ENCODE data around the gene ADORA3. TPM values are rescaled to one million over a fixed set of nuclear protein-coding genes. Genes with fewer than 3 reads are reported as not detected.
"Not testable (repeated sequence)": the region's sequence is repeated elsewhere in the genome, so short reads cannot be mapped to it uniquely, and the experiment has no call there.

ADORA3 gene
- not detected in 2 replicates for total RNA-seq

- TF ChIP-seq, protein P1, sequence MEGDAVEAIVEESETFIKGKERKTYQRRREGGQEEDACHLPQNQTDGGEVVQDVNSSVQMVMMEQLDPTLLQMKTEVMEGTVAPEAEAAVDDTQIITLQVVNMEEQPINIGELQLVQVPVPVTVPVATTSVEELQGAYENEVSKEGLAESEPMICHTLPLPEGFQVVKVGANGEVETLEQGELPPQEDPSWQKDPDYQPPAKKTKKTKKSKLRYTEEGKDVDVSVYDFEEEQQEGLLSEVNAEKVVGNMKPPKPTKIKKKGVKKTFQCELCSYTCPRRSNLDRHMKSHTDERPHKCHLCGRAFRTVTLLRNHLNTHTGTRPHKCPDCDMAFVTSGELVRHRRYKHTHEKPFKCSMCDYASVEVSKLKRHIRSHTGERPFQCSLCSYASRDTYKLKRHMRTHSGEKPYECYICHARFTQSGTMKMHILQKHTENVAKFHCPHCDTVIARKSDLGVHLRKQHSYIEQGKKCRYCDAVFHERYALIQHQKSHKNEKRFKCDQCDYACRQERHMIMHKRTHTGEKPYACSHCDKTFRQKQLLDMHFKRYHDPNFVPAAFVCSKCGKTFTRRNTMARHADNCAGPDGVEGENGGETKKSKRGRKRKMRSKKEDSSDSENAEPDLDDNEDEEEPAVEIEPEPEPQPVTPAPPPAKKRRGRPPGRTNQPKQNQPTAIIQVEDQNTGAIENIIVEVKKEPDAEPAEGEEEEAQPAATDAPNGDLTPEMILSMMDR (IDR thresholded peaks at IDR 0.05; ENCODE audit: insufficient read depth, low read depth, low read length): no peak
- no peak within 1 kb of the TSS for H3K4me3 ChIP-seq (ENCODE audit: low read depth, low read length)
- DNase-seq (ENCODE audit: low read depth): no peak
These were observed at the start of gene ADORA3, which contains the start of gene TMIGD3 for GRCh38 chr1:111503585-111504060. ADORA3 (minus strand) TSS chr1:111503633; CDS start chr1:111503354, 279 bp downstream. TMIGD3 (minus strand) TSS chr1:111503633; CDS start chr1:111503354, 279 bp downstream.

DNA sequence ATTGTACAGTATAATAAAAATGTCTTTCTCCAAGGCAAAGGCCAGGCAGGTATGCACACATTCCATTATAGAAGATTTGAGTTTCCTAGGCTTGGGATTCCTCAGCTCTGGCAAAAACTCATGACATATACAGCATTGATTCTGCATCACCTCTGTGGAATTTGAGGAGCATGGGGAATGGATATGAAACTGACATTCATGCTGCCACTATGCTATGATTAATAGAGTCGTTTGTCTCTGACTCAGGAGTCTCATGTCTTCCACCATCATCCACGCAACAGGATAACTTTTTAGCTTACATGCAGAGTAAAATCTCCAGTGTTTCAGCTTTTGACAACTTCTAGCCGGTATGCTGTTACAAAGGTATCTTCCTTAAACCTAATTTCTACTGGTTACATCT, 49.8 kb upstream of the ADORA3 start:
- DNase-seq (ENCODE audit: low read depth): peak; percentile 81
- TF ChIP-seq, protein P1 (IDR thresholded peaks at IDR 0.05; ENCODE audit: insufficient read depth, low read depth, low read length): no peak
- no peak overlapping the region for H3K4me3 ChIP-seq (ENCODE audit: low read depth, low read length)

DNA sequence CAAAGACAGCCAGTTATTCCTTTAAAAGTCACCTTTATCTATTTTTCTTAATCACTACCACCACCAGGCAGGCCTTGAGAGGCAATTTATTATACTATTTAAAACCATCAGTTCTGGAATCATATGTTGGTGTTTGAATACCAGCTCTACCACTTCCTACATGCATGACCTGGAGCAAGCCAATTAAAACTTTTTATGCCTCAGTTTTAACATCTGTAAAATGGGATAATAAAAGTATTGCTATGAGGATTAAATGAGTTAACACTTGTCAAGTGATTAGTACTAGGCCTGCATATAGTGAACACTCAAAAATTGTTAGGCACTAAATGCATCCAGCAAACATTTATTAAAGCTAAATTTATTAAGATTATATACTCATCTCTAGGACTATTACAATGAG, 49.2 kb upstream of the ADORA3 start:
- DNase-seq (ENCODE audit: low read depth): no peak
- TF ChIP-seq, protein P1 (IDR thresholded peaks at IDR 0.05; ENCODE audit: insufficient read depth, low read depth, low read length): no peak
- H3K4me3 ChIP-seq (ENCODE audit: low read depth, low read length): no peak overlapping the region

DNA sequence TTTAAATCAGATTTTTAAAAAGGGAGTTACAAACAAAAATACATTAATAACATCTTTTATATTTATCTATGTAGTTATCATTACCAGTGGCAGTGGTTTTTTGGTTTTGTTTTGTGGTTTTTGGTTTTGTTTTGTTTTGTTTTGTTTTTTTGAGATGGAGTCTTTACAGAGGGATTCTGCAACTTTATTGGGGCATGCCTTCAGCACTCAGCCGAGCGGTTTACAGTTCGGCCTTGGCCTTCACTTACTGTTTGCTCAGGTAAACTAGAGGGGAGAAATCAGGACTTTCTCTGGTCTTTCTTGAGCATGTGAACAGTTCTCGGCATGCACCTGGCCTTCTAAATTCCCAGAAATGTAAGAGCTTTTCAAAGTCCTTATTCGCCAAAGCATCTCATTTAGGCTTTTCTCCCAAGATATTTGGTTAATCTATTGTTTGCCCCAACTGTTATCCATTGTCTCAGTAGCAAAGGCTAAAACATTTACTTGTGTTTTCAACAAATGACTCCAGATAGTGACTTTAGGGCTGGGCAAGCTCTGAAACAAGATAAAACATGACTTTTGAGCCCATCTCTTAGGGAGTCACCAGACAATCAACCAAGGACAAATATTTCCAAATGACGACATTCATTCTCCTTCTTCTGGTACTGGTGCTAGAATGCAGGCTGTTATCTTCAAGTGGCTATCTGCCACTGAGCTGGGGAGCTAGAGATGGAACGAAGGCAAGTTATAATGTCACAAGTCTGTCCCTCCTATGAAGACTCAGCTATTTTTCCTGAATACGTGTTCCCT, 48.4 kb upstream of the ADORA3 start:
- TF ChIP-seq, protein P1 (IDR thresholded peaks at IDR 0.05; ENCODE audit: insufficient read depth, low read depth, low read length): no peak
- no peak for DNase-seq (ENCODE audit: low read depth)
- no peak overlapping the region for H3K4me3 ChIP-seq (ENCODE audit: low read depth, low read length)

- not testable (repeated sequence) for H3K4me3 ChIP-seq (ENCODE audit: low read depth, low read length); DNase-seq (ENCODE audit: low read depth)
These were observed 44.4 kb upstream of the ADORA3 start for GRCh38 chr1:111547786-111548185.

DNA sequence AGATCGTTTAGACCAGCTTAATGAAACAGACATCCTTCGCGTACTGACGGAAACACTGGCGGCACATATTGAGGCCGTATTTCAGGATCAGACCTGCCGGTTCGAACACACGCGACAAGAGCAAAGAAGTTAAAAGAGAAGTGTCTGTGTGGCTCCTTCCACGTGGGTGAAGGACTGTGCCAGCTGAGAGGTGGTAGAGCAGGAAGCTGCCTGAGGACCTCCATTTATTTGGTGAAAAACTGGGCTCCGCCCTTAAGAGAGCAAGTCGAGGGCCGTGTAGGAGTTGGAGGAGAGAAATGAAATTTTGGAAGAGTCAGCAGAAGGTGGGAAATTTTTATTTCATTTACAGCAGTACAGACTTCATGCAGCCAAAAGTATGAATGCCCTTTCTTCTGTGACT, 38.8 kb upstream of the ADORA3 start:
- TF ChIP-seq, protein P1 (IDR thresholded peaks at IDR 0.05; ENCODE audit: insufficient read depth, low read depth, low read length): no peak
- DNase-seq (ENCODE audit: low read depth): no peak
- no peak overlapping the region for H3K4me3 ChIP-seq (ENCODE audit: low read depth, low read length)

- TF ChIP-seq, protein P1 (IDR thresholded peaks at IDR 0.05; ENCODE audit: insufficient read depth, low read depth, low read length): no peak
- DNase-seq (ENCODE audit: low read depth): peak; percentile 23
- H3K4me3 ChIP-seq (ENCODE audit: low read depth, low read length): no peak overlapping the region
These were observed 38.3 kb upstream of the ADORA3 start for GRCh38 chr1:111541721-111542120.

Measured in fibroblast of villous mesenchyme (primary cell).